Skeletal muscle tissue (tissue), 4 donors: ENCODE results near the gene ZBTB7C. TPM values are rescaled to one million over a fixed set of nuclear protein-coding genes. Genes with fewer than 3 reads are reported as not detected.

Source experiments
- H3K27ac ChIP-seq: one replicate; pipeline ENCODE4 v1.7.0; 2013; ENCODE audit warnings: mild to moderate bottlenecking, low read depth, low read length, inconsistent platforms
- H3K27me3 ChIP-seq, 3 donors: one replicate each; pipeline ENCODE4 v1.7.0; 2013; ENCODE audit warnings: low read length in 3 of 3; ENCODE audit not compliant: control insufficient read depth in 3 of 3, insufficient read depth in 3 of 3
- H3K36me3 ChIP-seq, 3 donors: one replicate each; pipeline ENCODE4 v1.7.0; 2013; ENCODE audit warnings: low read length in 3 of 3; ENCODE audit not compliant: control insufficient read depth in 3 of 3, insufficient read depth in 3 of 3
- H3K4me1 ChIP-seq, 3 donors: one replicate each; pipeline ENCODE4 v1.7.0; 2013; ENCODE audit warnings: low read length in 3 of 3, mild to moderate bottlenecking in 3 of 3; ENCODE audit not compliant: control insufficient read depth in 3 of 3, insufficient read depth in 3 of 3
- H3K4me3 ChIP-seq, 3 donors: one replicate each; pipeline ENCODE4 v1.7.0; 2013; ENCODE audit warnings: low read length in 3 of 3
- H3K9ac ChIP-seq, 3 donors: one replicate each; pipeline ENCODE4 v1.7.0; 2013; ENCODE audit warnings: low read length in 3 of 3, mild to moderate bottlenecking in 3 of 3, moderate library complexity in 2 of 3, low read depth in 1 of 3
- H3K9me3 ChIP-seq, 3 donors: one replicate each; pipeline ENCODE4 v1.7.0; 2013; ENCODE audit warnings: low read length in 3 of 3; ENCODE audit not compliant: control insufficient read depth in 3 of 3
- total RNA-seq: library from RNA; depleted of rRNA; stranded (reverse); fragments of >200 nt; gene quantifications from one replicate; pipeline ENCODE4 v1.2.3, GENCODE V29; 2014
- donor health status: Osteomylitis.

Gene ZBTB7C
- total RNA-seq, 1 donor from 2014 or later, result 2.6 TPM

- no peaks in the 10 kb centered on the region for H3K4me1 ChIP-seq
- no peaks in the 10 kb centered on the region for H3K36me3 ChIP-seq
- no peak overlapping the region for H3K9ac ChIP-seq
- H3K27me3 ChIP-seq, result no peaks in the 10 kb centered on the region
- H3K9me3 ChIP-seq, result no peaks in the 10 kb centered on the region
- no peak overlapping the region for H3K27ac ChIP-seq
- no peak overlapping the region for H3K4me3 ChIP-seq
Measured at GRCh38 chr18:48328473-48329210, 80.5 kb downstream of the ZBTB7C start.

- H3K36me3 ChIP-seq, result no peaks in the 10 kb centered on the region
- H3K27me3 ChIP-seq, result no peaks in the 10 kb centered on the region
- H3K9me3 ChIP-seq, result no peaks in the 10 kb centered on the region
- no peak overlapping the region for H3K4me3 ChIP-seq
- H3K9ac ChIP-seq, result no peak overlapping the region
- H3K4me1 ChIP-seq, result no peaks in the 10 kb centered on the region
- no peak overlapping the region for H3K27ac ChIP-seq
Measured at GRCh38 chr18:48326901-48327675, 82.1 kb downstream of the ZBTB7C start.

- Histone ChIP-seq H3K4me1 (peaks cover 0 to 5% (median under 1%) of the 10 kb centered on the region in 3 donors), H3K9ac (no peak overlapping the region), H3K27me3 (no peaks in the 10 kb centered on the region), H3K27ac (no peak overlapping the region), H3K9me3 (no peaks in the 10 kb centered on the region), H3K36me3 (no peaks in the 10 kb centered on the region), H3K4me3 (no peak overlapping the region)
Measured at GRCh38 chr18:48325115-48325665, 84.0 kb downstream of the ZBTB7C start.

DNA sequence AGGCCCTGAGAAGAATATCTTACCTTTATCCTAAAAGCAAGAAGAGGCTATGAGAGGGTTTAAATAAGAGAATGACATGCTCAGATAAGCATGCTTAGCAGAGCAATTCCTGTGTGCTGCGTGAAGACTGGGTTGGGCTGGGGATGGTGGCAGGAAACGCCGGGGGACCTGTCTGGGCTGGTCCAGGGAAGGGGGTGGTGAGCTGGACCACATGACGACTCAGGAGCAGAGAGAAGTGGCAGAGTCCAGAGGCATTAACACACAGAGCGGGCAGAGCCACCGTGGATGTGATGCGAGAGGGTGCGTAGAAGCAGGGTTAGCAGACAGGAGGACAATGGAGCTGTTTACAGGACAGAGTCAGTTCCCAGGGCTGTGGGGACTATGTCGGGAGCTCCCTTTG is 84.5 kb downstream of the ZBTB7C start:
- Histone ChIP-seq H3K27ac (no peak overlapping the region), H3K27me3 (no peaks in the 10 kb centered on the region), H3K9ac (no peak overlapping the region), H3K4me1 (peaks cover 0 to 10% (median 3%) of the 10 kb centered on the region in 3 donors), H3K4me3 (no peak overlapping the region), H3K36me3 (no peaks in the 10 kb centered on the region), H3K9me3 (no peaks in the 10 kb centered on the region)

DNA sequence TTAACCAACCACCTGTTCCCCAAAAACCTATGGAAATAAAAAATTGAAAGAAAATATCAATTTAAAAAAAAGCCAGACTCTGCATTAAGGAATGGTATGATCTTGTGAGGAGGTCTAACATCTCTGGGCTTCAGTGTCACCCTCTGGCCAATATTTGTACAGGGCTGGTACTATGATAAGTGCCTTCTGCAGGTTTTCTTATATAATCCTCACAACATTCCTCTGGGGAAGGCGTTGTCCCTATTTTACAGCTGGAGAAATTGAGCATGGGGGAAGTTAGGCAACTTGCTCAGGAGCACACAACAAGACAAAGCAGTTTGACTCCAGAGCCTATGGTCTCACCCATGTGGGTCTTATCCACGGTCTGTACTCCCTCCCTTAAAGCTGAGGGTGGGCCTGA is 86.0 kb downstream of the ZBTB7C start:
- H3K9me3 ChIP-seq, result no peaks in the 10 kb centered on the region
- no peaks in the 10 kb centered on the region for H3K27me3 ChIP-seq
- no peak overlapping the region for H3K4me3 ChIP-seq
- H3K4me1 ChIP-seq, result peaks cover 0 to 10% (median 3%) of the 10 kb centered on the region in 3 donors
- no peak overlapping the region for H3K27ac ChIP-seq
- no peaks in the 10 kb centered on the region for H3K36me3 ChIP-seq
- H3K9ac ChIP-seq, result no peak overlapping the region

- Histone ChIP-seq H3K27ac (no peak overlapping the region), H3K9ac (no peak overlapping the region), H3K4me1 (peaks cover 0 to 10% (median 3%) of the 10 kb centered on the region in 3 donors), H3K36me3 (no peaks in the 10 kb centered on the region), H3K9me3 (no peaks in the 10 kb centered on the region), H3K4me3 (no peak overlapping the region), H3K27me3 (no peaks in the 10 kb centered on the region)
Measured at GRCh38 chr18:48321536-48321935, 87.6 kb downstream of the ZBTB7C start.

DNA sequence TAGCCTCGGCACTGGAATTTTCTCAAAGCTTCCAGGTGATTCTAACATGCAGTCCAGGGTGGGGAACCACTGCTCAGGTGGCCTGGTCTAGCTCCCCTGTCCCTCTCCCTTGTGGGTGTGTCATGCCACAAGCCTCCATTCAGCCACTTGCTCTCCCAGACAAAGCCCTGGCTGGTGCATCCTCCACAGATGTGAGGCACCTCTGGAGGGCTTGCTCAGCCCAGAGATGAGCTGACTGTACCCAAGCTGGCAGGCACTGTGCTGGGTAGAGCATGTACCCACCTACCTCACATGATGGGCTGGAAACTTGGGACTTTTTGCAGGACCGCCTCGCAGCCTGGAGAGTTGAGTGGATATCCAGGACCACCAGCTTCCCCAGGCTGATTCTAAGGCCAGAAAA is 88.1 kb downstream of the ZBTB7C start:
- Histone ChIP-seq H3K27me3 (no peaks in the 10 kb centered on the region), H3K9ac (no peak overlapping the region), H3K27ac (no peak overlapping the region), H3K9me3 (no peaks in the 10 kb centered on the region), H3K4me3 (no peak overlapping the region), H3K36me3 (no peaks in the 10 kb centered on the region), H3K4me1 (peaks cover 0 to 10% (median 3%) of the 10 kb centered on the region in 3 donors)

DNA sequence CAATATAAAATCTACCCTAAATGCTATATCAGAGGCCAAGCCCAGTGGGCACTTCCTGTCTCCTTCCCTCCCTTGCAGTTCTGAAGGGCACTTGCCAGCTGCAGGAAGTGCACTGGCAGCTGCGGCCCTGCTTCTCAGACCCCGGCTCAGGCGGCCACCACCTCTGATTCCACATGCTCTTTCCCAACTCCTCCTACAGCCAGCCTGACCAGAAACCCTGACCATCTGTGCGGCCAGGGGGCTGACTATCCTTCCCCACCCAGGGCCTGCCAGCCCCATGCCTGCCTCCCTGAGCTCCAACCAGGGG is 88.6 kb downstream of the ZBTB7C start:
- Histone ChIP-seq H3K4me3 (no peak overlapping the region), H3K9me3 (no peaks in the 10 kb centered on the region), H3K9ac (no peak overlapping the region), H3K27ac (no peak overlapping the region), H3K36me3 (no peaks in the 10 kb centered on the region), H3K4me1 (peaks cover 0 to 10% (median 3%) of the 10 kb centered on the region in 3 donors), H3K27me3 (no peaks in the 10 kb centered on the region)

- Histone ChIP-seq H3K4me1 (peaks cover 0 to 10% (median 3%) of the 10 kb centered on the region in 3 donors), H3K4me3 (no peak overlapping the region), H3K36me3 (no peaks in the 10 kb centered on the region), H3K9ac (no peak overlapping the region), H3K27ac (no peak overlapping the region), H3K27me3 (no peaks in the 10 kb centered on the region), H3K9me3 (no peaks in the 10 kb centered on the region)
Measured at GRCh38 chr18:48319801-48320638, 89.2 kb downstream of the ZBTB7C start.
